Kidney (tissue), 14 donors: ENCODE measurements around the gene SFTPB. TPM values are rescaled to one million over a fixed set of nuclear protein-coding genes. Genes with fewer than 3 reads are reported as not detected.
"Not testable (repeated sequence)": the region's sequence is repeated elsewhere in the genome, so short reads cannot be mapped to it uniquely, and the experiment has no call there.

Experiments
- DNase-seq, 5 donors: peaks; one replicate each; pipeline ENCODE4 v3.0.0-alpha.2; 2013 to 2020
- FAIRE-seq: peaks from 2 replicates; lab custom pipeline; 2012; peaks lifted over from hg19 to GRCh38; lab: Jason Lieb, UNC
- H3K27ac ChIP-seq, 2 donors: one replicate each; pipeline ENCODE4 v1.7.0; 2013; ENCODE audit warnings: low read depth in 2 of 2, low read length in 2 of 2, inconsistent platforms in 1 of 2
- H3K27me3 ChIP-seq: one replicate; pipeline ENCODE4 v1.7.1; 2013; ENCODE audit warnings: low read length, inconsistent platforms; ENCODE audit not compliant: control insufficient read depth, insufficient read depth
- H3K36me3 ChIP-seq, 3 donors: one replicate each; pipeline versions ENCODE4 v1.7.0 to v1.7.1; 2013; ENCODE audit warnings: low read length in 3 of 3, control low read depth in 1 of 3, inconsistent platforms in 1 of 3; ENCODE audit not compliant: insufficient read depth in 3 of 3, control insufficient read depth in 2 of 3
- H3K4me1 ChIP-seq, 3 donors: one replicate each; pipeline versions ENCODE4 v1.7.0 to v1.7.1; 2013; ENCODE audit warnings: low read length in 3 of 3, inconsistent platforms in 1 of 3, low read depth in 1 of 3; ENCODE audit not compliant: control insufficient read depth in 2 of 3, insufficient read depth in 2 of 3
- H3K4me3 ChIP-seq, 3 donors: one replicate each; pipeline versions ENCODE4 v1.7.0 to v1.8.1; 2013; ENCODE audit warnings: low read length in 3 of 3, control low read depth in 1 of 3, inconsistent platforms in 1 of 3
- H3K9ac ChIP-seq, 3 donors: one replicate each; pipeline versions ENCODE4 v1.7.0 to v1.7.1; 2013; ENCODE audit warnings: low read length in 3 of 3, control low read depth in 1 of 3, inconsistent platforms in 1 of 3
- H3K9me3 ChIP-seq, 3 donors: one replicate each; pipeline versions ENCODE4 v1.7.0 to v1.7.1; 2013; ENCODE audit warnings: low read length in 3 of 3, control low read depth in 1 of 3, inconsistent platforms in 1 of 3; ENCODE audit not compliant: control insufficient read depth in 2 of 3, insufficient read depth in 1 of 3
- intact Hi-C: fragments of 100-400 bp; cut with DNase I; formaldehyde crosslinking; loops from one replicate; pipeline ENCODE4 v1.11.1; 2022
- polyA plus RNA-seq: library from polyadenylated mRNA; stranded (reverse); fragments of 350-450 nt; fragmentation: Illumina TruSeq; extraction: RNeasy Lipid Tissue Mini Kit (QIAGEN cat#74804); gene quantifications from one replicate; pipeline ENCODE4 v1.2.3, GENCODE V29; 2014; ENCODE audit warnings: low read depth, low replicate concordance; ENCODE audit not compliant: insufficient read depth
- total RNA-seq: library from RNA; stranded (reverse); fragmentation: NEBNext Ultra II Directional; extraction: Animal tissue kit (Norgen Biotek cat#: 25700); gene quantifications from one replicate; pipeline ENCODE4 v1.2.1, GENCODE V29; 2021
- TF ChIP-seq, protein P1 (sequence below): IDR thresholded peaks from 3 replicates; pipeline ENCODE4 v1.5.1; 2012; ENCODE audit warnings: mild to moderate bottlenecking, moderate library complexity, borderline replicate concordance; ENCODE audit not compliant: insufficient read depth; ENCODE audit errors: extremely low read depth
- donor health status: control.
- donor health status: control.
- donor health status: control.
- donor health status: control.
- donor health status: control.
- donor health status: DM: yes; HTN: yes; CAD: no.
- donor health status: Normal renal cell carcinoma (clear cell type).

SFTPB gene
- total and polyA plus RNA-seq, 2 donors from 2014 or later = 0.92 to 1.3 TPM

GRCh38 chr2:85621338-85621737 lies 46.7 kb downstream of the SFTPB start:
- TF ChIP-seq, protein P1, sequence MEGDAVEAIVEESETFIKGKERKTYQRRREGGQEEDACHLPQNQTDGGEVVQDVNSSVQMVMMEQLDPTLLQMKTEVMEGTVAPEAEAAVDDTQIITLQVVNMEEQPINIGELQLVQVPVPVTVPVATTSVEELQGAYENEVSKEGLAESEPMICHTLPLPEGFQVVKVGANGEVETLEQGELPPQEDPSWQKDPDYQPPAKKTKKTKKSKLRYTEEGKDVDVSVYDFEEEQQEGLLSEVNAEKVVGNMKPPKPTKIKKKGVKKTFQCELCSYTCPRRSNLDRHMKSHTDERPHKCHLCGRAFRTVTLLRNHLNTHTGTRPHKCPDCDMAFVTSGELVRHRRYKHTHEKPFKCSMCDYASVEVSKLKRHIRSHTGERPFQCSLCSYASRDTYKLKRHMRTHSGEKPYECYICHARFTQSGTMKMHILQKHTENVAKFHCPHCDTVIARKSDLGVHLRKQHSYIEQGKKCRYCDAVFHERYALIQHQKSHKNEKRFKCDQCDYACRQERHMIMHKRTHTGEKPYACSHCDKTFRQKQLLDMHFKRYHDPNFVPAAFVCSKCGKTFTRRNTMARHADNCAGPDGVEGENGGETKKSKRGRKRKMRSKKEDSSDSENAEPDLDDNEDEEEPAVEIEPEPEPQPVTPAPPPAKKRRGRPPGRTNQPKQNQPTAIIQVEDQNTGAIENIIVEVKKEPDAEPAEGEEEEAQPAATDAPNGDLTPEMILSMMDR = no peak
- no peak for DNase-seq
- H3K4me3 ChIP-seq = no peak overlapping the region
- peaks cover 0 to 7% (median 6%) of the 10 kb centered on the region in 3 donors for H3K4me1 ChIP-seq
- no peak for FAIRE-seq
- no peak overlapping the region for H3K27ac ChIP-seq
- H3K9ac ChIP-seq = no peak overlapping the region
- no peaks in the 10 kb centered on the region for H3K27me3 ChIP-seq
- H3K9me3 ChIP-seq = no peaks in the 10 kb centered on the region
- H3K36me3 ChIP-seq = peaks cover 7 to 39% (median 35%) of the 10 kb centered on the region in 3 donors
- intact Hi-C loops = no loop called here

GRCh38 chr2:85619617-85620016 lies 48.4 kb downstream of the SFTPB start:
- FAIRE-seq (no peak), DNase-seq (no peak)
- H3K27ac ChIP-seq = no peak overlapping the region
- intact Hi-C loops = no loop called here
- no peaks in the 10 kb centered on the region for H3K27me3 ChIP-seq
- H3K9ac ChIP-seq = no peak overlapping the region
- no peaks in the 10 kb centered on the region for H3K9me3 ChIP-seq
- H3K4me3 ChIP-seq = no peak overlapping the region
- peaks cover 4 to 28% (median 26%) of the 10 kb centered on the region in 3 donors for H3K36me3 ChIP-seq
- peaks cover 0 to 7% (median 6%) of the 10 kb centered on the region in 3 donors for H3K4me1 ChIP-seq
- TF ChIP-seq, protein P1 = no peak

GRCh38 chr2:85617723-85618122 lies 50.3 kb downstream of the SFTPB start:
- H3K27ac ChIP-seq, H3K27me3 ChIP-seq, H3K9ac ChIP-seq, DNase-seq, FAIRE-seq, intact Hi-C loops, H3K4me1 ChIP-seq, H3K9me3 ChIP-seq: not testable (repeated sequence)
- Histone ChIP-seq H3K36me3 (peaks cover 0 to 13% (median 11%) of the 10 kb centered on the region in 3 donors), H3K4me3 (peak overlapping the region in 1 of 3 donors; percentile 65)

GRCh38 chr2:85615413-85615728 lies 52.6 kb downstream of the SFTPB start:
- intact Hi-C loops = no loop called here
- Histone ChIP-seq H3K9me3 (no peaks in the 10 kb centered on the region), H3K4me1 (peaks cover 0 to 10% (median 8%) of the 10 kb centered on the region in 3 donors), H3K9ac (no peak overlapping the region), H3K27me3 (no peaks in the 10 kb centered on the region), H3K36me3 (peaks cover 0 to 3% (median 2%) of the 10 kb centered on the region in 3 donors), H3K4me3 (peak overlapping the region in 1 of 3 donors; percentile 79), H3K27ac (no peak overlapping the region)
- FAIRE-seq = no peak
- DNase-seq = peak in 1 of 5 donors; percentile 42
- TF ChIP-seq, protein P1 = no peak

DNA sequence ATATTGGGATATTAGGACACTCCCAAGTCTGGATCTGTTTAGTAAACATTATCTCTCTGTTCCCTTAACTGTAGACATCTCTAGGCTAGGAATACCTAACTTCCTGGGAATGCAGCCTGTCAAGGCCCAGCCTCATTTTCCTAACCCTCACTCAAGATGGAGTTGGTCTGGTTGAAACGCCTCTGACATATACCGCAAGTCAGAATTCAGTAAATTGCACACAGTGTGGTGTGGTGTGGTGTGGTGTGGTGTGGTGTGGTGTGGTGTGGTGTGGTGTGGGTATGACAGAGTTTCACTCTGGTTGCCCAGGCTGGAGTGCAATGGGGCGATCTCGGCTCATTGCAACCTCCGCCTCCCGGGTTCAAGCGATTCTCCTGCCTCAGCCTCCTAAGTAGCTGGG lies 53.2 kb downstream of the SFTPB start:
- DNase-seq = peak in 1 of 5 donors; percentile 37
- peaks cover 0 to 13% (median 11%) of the 10 kb centered on the region in 3 donors for H3K4me1 ChIP-seq
- H3K4me3 ChIP-seq, FAIRE-seq, H3K9ac ChIP-seq, H3K9me3 ChIP-seq, H3K36me3 ChIP-seq, H3K27ac ChIP-seq, intact Hi-C loops, H3K27me3 ChIP-seq: not testable (repeated sequence)
